GM19193 (cell line): ENCODE data around the gene SLC35G3.

ENCODE experiments used
- POLR2A ChIP-seq: IDR thresholded peaks from 4 replicates; pipeline ENCODE4 v1.6.1; 2011; ENCODE audit not compliant: insufficient read depth, insufficient read length; ENCODE audit errors: extremely low read depth

The SLC35G3 gene

DNA sequence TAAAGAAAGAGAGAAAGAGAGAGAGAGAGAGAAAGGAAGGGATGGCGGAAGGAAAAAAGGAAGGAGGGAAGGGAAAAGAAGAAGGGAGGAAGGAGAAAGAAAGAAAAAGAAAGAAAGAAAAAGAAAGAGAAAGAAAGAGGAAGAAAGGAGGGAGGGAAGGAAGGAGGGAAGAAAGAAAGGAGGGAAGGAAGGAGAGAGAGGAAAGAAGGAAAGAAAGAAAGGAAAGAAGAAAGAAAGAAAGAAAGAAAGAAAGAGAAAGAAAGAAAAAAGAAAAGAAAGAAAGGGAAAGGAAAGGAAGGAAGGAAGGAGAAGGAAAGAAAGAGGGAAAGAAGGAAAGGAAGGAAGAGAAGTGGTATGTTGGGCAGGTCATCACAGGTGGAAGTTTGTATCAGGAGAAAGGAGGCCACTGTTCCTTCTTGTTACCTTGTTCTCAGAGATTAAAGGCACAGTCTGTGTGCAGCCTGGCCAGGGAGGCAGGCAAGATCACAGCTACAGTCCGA is 19.3 kb downstream of the SLC35G3 start:
- no peak for TF ChIP-seq POLR2A

DNA sequence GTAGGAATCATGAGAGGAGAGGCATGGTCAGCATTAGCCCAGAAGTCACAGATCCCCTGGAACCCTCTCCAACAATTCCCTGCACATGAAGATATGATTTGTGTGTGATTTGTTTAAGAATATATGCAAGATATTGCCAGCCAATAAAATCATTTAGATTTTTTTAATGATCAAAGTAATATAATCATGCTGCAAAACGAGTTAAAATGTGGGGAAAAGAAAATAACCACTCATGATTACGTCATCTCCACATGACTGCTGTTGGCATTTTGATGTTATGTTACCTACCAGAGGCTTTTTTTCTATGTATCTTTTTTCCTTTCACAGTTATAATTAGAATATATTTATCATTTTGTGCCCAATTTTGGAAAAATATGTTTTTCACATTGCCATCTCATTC is 22.4 kb downstream of the SLC35G3 start:
- TF ChIP-seq POLR2A = no peak

DNA sequence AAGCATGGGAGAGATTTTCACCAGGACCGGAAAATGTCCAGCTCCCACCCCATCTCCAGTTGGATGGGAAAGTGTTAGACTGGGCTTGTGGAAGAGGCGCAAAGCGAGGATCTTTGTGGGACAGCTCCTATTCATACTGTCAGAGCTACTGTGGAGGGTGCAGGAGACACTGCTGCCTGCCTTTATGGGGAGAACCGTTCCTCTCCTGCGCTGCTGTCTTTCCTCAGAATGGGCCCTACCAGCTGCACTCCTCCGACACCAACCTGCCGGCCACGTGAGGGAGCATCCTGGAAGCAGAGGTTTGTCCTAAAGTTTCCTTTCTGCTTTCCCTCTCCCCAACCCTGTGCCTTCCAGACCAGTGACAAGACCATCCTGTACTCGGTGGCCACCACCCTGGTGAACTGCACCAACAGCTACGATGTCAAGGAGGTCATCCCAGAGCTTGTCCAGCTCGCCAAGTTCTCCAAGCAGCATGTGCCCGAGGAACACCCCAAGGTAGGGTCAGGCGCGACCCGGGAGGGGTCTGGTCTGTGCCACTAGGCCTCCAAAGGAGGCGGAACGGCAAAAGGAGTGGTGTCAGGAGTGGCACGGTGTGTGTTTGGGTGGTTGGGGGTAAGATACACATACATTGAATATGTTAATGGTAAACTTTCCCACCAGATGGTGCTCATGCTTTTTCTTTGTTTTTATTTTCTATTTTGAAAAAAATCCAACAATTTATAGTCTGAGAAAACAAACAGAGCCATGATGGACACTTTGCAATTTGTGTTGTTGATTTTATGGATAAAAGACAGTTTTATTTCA is 23.0 kb downstream of the SLC35G3 start:
- no peak for TF ChIP-seq POLR2A

DNA sequence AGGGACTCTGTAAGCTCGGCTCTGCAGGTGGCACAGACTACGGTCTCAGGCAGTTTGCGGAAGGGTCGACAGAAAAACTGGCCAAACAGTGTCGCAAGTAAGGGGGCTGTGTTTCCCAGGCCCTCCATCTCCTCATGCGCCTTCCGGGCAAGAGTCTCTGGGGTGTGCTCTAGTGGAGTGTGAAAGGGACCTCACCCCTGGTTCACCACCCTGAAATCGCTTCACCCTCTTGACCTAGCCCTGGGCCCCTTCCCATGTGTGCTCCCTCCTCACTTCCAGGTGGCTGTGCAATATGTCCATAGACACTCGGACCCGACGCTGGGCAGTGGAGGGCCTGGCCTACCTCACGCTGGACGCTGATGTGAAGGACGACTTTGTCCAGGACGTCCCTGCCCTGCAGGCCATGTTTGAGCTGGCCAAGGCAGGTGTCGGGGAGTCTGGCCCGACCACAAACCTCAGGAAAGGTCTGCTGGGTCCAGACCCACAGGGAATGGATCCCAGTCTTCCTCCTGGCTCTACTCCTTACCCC is 24.3 kb downstream of the SLC35G3 start:
- TF ChIP-seq POLR2A = no peak

DNA sequence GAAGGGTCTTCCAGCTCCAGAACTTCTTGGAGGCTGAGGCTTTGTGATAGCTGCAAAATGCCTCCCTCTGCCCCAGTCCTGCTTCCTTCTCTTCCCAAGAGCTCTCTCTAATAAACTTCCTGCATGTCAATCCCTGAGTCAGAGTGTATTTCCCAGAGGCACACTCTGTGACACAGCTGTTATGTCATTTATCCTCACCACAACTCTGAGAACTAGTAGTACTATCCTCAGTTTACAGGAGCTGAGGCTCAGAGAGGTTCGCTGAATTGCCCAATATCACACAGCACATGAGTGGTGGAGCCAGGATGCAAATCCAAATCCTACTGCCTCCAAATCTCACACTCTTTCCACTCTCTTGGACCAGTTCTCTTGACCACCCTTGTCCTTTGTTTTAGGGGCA is 26.5 kb downstream of the SLC35G3 start:
- no peak for TF ChIP-seq POLR2A

DNA sequence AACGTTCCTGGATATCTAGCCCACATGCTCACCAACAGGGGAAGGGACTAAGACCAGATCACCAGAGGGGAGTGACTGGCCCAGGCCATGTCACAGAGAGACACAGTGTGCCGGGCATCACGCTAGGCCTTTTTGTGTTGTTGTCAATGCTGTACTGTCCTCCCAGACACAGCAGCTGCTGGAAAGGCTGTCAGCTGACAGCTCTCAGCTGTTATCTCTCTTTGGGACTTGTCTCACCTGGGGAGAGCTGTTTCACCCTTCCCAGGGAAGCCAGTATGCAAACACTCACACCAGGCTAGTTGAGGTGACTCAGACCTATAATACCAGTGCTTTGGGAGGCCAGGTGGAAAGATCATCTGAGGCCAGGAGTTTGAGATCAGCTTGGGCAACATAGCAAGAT is 27.1 kb downstream of the SLC35G3 start:
- TF ChIP-seq POLR2A = no peak

DNA sequence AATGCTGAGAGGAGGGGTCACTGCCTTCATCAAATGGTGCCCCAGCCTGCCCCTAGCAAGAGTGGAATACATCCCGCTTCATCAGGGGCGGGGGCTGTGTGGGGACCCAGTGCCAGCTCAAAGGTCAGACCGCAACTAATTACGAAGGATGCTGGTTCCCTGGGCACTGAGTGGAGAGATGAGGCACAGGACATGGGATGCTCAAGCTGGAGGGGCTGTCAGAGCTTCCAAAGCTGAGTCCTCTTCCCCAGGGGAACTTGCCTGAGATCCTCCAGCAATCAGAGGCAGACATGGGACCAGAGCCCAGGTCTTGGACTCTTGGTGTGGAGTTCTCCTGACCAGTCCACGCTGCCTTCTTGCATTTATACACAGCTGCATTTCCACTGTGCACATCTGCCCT is 27.7 kb downstream of the SLC35G3 start:
- no peak for TF ChIP-seq POLR2A

DNA sequence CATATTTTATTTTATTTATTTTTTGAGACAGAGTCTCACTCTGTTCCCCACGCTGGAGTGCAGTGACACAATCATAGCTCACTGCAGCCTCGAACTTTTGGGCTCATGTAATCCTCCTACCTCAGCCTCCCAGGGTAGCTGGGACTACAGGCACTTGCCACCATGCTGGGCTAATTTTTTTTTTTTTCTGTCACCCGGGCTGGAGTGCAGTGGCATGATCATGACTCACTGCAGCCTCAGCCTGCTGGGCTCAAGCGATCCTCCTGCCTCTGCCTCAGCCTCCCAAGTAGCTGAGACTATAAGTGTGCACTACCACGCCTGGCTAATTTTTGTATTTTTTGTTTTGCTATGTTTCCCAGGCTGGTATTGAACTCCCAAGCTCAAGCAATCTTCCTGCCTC is 29.5 kb downstream of the SLC35G3 start:
- no peak for TF ChIP-seq POLR2A

DNA sequence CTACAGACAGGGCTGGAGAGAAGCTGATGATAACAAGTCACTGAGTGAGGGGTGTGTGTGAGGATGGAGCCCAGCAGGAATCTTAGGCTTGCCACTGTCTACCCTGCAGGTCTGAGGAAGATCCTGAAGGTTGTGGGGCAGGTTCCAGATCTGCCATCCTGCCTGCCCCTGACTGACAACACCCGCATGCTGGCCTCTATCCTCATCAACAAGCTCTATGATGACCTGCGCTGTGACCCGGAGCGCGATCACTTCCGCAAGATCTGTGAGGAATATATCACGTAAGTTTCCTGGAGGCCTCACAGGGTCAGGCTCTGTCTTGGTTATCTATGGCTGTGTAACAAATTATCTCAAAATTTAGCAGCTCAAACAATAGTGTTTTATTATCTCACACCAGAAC is 30.3 kb downstream of the SLC35G3 start:
- no peak for TF ChIP-seq POLR2A

DNA sequence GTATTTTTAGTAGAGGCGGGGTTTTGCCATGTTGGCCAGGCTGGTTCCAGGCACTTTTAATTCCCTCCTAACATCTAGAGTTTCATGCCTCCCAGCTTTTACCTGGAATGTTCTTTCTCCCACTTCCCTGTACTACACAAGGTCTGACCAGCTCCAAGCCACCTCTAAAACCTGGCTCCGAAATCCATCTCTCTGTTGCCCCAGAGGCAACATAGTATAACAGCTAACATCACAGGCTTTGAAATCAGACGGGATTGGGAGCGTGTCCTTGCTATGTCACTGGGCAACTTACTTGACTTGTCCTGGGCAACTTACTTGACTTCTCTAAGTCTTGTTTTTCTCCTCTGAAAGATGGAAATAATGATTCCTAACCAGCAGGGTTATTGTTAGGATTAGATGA is 31.4 kb downstream of the SLC35G3 start:
- no peak for TF ChIP-seq POLR2A

DNA sequence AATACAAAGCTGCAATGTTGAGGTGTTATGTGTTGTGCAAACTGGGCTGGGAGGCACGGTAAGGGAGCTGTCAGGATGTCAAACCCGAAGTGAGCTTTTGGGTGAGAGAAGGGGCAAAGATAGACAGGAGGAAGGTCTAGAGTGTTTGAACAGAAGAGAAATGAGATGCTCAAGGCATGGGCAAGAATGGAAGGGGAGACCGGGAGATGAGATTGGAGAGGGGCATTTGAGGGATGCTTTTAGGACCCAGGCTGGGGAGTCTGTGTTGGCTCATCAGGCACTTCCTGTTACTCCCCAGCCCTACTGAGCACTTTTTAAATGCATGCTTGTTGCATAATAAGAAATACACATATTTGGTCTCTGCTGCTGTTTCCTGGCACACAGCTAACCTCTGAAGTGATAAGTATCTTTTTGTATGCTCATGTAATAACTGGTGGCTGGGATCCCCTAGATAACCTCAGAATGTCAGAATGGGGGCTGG is 32.9 kb downstream of the SLC35G3 start:
- TF ChIP-seq POLR2A = no peak

DNA sequence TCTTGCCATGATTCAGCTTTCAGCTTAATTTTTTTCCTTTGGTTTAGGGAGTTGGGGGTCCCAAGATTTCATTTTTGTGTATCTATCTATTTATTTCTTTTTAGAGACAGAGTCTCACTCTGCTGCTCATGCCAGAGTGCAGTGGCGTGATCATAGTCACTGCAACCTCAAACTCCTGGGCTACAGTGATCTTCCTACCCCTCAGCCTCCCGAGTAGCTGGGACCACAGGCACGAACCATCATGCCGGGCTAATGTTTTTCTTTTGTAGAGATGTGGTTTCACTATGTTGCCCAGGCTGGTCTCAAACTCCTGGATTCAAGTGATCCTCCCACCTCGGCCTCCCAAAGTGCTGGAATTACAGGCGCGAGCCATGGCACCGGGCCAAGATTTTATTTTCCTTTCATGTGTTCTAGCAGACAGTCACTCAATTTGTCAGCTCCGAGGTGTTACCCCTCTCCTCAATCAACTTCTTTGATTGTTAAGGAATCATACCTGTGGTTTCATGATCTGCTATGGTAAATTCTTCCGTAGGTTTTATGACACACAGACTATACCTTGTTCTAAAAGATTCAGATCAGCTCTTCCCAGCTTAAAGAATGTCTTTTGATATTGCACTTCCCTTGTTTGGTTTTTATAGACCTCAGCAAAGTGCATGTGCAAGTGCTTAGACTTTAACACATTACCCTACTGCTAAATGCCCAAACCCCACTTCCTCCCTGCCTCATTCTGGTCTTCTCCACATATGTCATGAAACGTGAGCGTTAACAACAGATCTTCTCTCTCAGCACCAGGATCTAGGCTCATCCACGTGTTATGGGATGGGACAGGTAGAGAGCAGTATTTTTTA is 33.6 kb downstream of the SLC35G3 start:
- no peak for TF ChIP-seq POLR2A

DNA sequence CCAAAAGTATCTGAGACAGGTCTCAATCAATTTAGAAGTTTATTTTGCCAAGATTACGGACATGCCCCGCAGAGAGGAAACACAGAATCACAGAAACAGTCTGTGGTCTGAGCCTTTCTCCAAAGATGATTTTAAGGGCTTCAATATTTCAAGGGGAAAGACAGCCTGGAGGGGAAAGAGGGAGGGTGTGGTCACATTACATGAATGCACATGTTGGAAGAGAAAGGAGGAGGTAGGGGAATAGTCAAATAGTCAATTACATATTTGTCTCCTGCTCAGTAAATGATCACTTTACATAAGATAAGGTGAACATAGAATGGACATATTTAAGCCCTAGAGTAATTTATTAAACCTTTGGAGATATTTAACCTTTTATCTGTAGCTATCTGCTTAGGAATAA is 34.3 kb downstream of the SLC35G3 start:
- no peak for TF ChIP-seq POLR2A

DNA sequence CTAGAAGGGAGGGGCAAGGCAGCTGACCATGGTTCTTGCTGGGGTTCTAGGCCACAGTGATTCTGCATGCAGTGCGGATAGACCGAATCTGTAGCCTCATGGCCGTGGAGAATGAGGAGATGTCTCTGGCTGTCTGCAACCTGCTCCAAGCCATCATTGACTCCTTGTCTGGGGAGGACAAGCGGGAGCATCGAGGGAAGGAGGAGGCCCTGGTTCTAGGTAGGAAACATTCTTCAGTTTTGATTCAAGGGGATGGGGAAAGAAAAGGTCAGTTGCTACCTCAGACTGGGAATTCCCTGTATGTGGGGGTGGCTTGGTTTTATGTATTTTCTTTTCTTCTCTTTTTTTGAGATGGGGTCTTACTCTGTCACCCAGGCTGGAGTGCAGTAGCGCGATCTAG is 38.9 kb downstream of the SLC35G3 start:
- TF ChIP-seq POLR2A = no peak
